Sigmoid colon (tissue), 7 donors: ENCODE data around the gene FSD1L. TPM values are rescaled to one million over a fixed set of nuclear protein-coding genes. Genes with fewer than 3 reads are reported as not detected.

Source experiments
- DNase-seq: peaks from one replicate; pipeline ENCODE4 v3.0.0-alpha.2; 2019
- H3K27ac ChIP-seq, 4 donors: fragments of 200-600 bp; sonication (generic); one replicate each; pipeline ENCODE4 v1.5.1; 2016 to 2019; ENCODE audit warnings: mild to moderate bottlenecking in 1 of 4
- H3K27me3 ChIP-seq, 3 donors: fragments of 200-600 bp; sonication (generic); one replicate each; pipeline ENCODE4 v1.5.1; 2019; ENCODE audit warnings: mild to moderate bottlenecking in 1 of 3
- H3K36me3 ChIP-seq, 4 donors: fragments of 200-600 bp; sonication (generic); one replicate each; pipeline ENCODE4 v1.5.1; 2016 to 2019
- H3K4me1 ChIP-seq, 4 donors: fragments of 200-600 bp; sonication (generic); one replicate each; pipeline ENCODE4 v1.5.1; 2017 to 2019
- H3K4me3 ChIP-seq, 4 donors: fragments of 200-600 bp; sonication (generic); one replicate each; pipeline ENCODE4 v1.5.1; 2017 to 2019; ENCODE audit warnings: mild to moderate bottlenecking in 2 of 4, moderate library complexity in 1 of 4
- H3K9me3 ChIP-seq, 4 donors: fragments of 200-600 bp in 3 of 4; sonication (generic) in 3 of 4; one replicate each; pipeline versions ENCODE4 v1.5.1 to v1.6.1; 2013 to 2019
- EP300 ChIP-seq, 4 donors: sonication (generic); formaldehyde crosslinking; IDR thresholded peaks; one replicate each; pipeline ENCODE4 v1.6.1; 2017; ENCODE audit warnings: antibody characterized with exemption in 4 of 4
- POLR2A ChIP-seq, 2 donors: fragments of 450-650 bp; IDR thresholded peaks; one replicate each; pipeline ENCODE4 v1.6.1; 2016; ENCODE audit warnings: antibody characterized with exemption in 2 of 2, mild to moderate bottlenecking in 2 of 2, moderate library complexity in 2 of 2
- POLR2AphosphoS5 ChIP-seq, 4 donors: sonication (generic); formaldehyde crosslinking; IDR thresholded peaks; one replicate each; pipeline ENCODE4 v1.6.1; 2017; ENCODE audit warnings: antibody characterized with exemption in 4 of 4
- whole genome bisulfite sequencing, 2 donors: extraction: QIAGEN DNeasy Blood & Tissue Kit; methylation state at CpG; one replicate each; pipeline ENCODE4 v1.1.7; 2013; 5-methylcytosine and 5-hydroxymethylcytosine counted together
- intact Hi-C: fragments of 100-400 bp; cut with DNase I; formaldehyde crosslinking; loops from one replicate; pipeline ENCODE4 v1.15.1; 2023
- polyA plus RNA-seq, 3 donors: library from polyadenylated mRNA; stranded (reverse); fragments of 200-250 nt; gene quantifications; one replicate each; pipeline ENCODE4 v1.2.3, GENCODE V29; 2013
- total RNA-seq, 4 donors: library from RNA; depleted of rRNA; stranded (reverse); fragments of >200 nt; gene quantifications; one replicate each; pipeline ENCODE4 v1.1.0, GENCODE V29; 2016
- TF ChIP-seq, protein P1 (sequence below), 4 experiments: fragments of 450-650 bp in 3 of 4; fragments of 200-600 bp in 1 of 4; IDR thresholded peaks; one replicate each; pipeline ENCODE4 v1.5.1; 2016 to 2019; ENCODE audit warnings: antibody characterized with exemption in 4 of 4, mild to moderate bottlenecking in 3 of 4, moderate library complexity in 2 of 4
- donor health status: healthy with polysubstance abuse.
- donor health status: Bipolar disorder and iron deficiency.
- donor health status: healthy.

The FSD1L gene
- total and polyA plus RNA-seq, 7 donors: 1.2 to 6.4 (median 3.9) TPM

DNA sequence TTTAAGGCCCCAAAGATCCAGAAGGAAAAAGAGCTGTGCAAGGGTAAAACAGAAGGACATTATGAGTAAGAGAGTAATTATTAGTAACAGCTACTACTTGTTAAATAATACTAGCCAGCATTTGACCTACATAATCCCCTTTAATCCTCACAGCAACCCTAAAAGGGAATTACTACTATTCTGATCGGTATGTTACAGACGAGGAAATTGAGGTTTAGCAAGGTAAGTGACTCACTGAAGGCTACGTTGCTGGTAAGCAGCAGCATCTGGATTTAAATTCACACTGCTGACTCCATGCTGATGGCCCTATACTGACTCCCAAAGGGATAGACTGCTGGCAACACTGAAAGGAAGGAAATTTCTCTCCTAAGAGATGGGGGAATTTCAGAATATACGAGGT is 3.7 kb upstream of the FSD1L start:
- Histone ChIP-seq H3K4me3 (no peak overlapping the region), H3K27ac (no peak overlapping the region)
- intact Hi-C loops: no loop called here

DNA sequence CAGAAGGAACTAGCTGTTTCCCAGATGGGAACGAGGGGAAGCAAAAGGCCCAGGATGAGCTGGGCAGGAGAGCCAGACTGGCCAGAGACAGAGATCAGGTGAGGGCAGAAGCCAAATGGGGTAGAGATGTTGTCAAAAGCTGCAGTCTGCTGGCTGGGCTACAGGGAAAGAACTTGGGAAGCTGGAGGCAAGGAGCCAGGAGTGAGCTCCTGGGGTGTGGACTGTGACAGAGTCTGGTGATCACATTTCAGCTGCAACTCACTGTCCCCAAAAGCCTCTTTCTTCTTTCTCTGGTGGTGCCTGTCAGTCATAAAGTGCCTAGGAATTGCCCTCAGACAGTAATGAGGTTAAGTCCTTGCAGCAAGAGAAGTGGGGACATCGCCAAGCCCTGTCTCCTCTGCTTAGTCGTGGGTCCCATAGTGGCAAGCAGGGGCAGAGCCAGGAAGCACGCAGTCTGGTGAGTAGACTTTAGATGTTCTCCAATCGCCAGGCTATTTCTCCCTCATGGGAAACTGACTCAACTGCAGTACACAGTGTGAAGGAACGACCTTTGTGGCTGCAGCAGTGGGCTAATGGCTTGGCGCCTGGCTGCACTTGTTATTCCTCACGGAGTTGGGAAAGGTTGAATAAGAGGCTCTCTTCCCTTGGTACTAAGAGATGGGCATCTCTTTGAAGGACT is 2.5 kb upstream of the FSD1L start:
- H3K4me3 ChIP-seq: no peak overlapping the region
- WGBS, 2 donors: 81 to 82% methylated on average over 8 of the region's 8 CpGs
- H3K27me3 ChIP-seq: no peaks in the 10 kb centered on the region
- intact Hi-C loops: no loop called here
- H3K27ac ChIP-seq: no peak overlapping the region
- DNase-seq: no peak
- no peaks in the 10 kb centered on the region for H3K36me3 ChIP-seq
- no peaks in the 10 kb centered on the region for H3K9me3 ChIP-seq
- peaks cover 0 to 16% (median 12%) of the 10 kb centered on the region in 4 donors for H3K4me1 ChIP-seq
- TF ChIP-seq POLR2AphosphoS5 (IDR thresholded peaks at IDR 0.05): no peak
- no peak for TF ChIP-seq POLR2A (IDR thresholded peaks at IDR 0.05)
- no peak for TF ChIP-seq EP300 (IDR thresholded peaks at IDR 0.05)
- TF ChIP-seq, protein P1, sequence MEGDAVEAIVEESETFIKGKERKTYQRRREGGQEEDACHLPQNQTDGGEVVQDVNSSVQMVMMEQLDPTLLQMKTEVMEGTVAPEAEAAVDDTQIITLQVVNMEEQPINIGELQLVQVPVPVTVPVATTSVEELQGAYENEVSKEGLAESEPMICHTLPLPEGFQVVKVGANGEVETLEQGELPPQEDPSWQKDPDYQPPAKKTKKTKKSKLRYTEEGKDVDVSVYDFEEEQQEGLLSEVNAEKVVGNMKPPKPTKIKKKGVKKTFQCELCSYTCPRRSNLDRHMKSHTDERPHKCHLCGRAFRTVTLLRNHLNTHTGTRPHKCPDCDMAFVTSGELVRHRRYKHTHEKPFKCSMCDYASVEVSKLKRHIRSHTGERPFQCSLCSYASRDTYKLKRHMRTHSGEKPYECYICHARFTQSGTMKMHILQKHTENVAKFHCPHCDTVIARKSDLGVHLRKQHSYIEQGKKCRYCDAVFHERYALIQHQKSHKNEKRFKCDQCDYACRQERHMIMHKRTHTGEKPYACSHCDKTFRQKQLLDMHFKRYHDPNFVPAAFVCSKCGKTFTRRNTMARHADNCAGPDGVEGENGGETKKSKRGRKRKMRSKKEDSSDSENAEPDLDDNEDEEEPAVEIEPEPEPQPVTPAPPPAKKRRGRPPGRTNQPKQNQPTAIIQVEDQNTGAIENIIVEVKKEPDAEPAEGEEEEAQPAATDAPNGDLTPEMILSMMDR (IDR thresholded peaks at IDR 0.05): no peak

More for the DNA sequence above, 3.7 kb upstream of the FSD1L start:
- Histone ChIP-seq H3K4me1 (peaks cover 0 to 7% (median 7%) of the 10 kb centered on the region in 4 donors), H3K36me3 (no peaks in the 10 kb centered on the region), H3K27me3 (no peaks in the 10 kb centered on the region), H3K9me3 (no peaks in the 10 kb centered on the region)
- TF ChIP-seq EP300 (IDR thresholded peaks at IDR 0.05) (no peak), POLR2AphosphoS5 (IDR thresholded peaks at IDR 0.05) (no peak), POLR2A (IDR thresholded peaks at IDR 0.05) (no peak)
- TF ChIP-seq, protein P1 (IDR thresholded peaks at IDR 0.05): no peak
- 74 to 75% methylated on average over 4 of the region's 4 CpGs for WGBS, 2 donors
- DNase-seq: no peak

DNA sequence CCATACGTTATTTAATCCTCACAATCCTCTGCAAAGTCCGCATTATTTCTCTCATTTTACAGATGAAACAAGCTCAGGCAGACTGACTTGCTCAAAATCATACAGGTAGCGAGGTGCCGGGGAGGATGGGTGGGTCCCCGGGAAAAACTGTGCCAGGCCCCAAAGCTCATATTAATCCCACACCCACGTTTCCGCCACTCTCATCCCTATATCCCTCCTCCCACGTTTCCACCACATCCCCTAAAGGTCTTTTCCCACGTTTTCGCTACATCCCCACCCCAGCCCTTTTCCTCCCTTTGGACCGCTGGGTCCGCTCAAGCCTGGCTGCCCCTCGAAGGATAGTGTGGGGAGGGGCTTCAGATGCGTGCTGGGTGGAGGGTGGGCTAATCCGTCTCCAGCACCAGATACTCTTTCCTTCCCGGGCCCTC is 434 bp upstream of the FSD1L start:
- WGBS, 2 donors: 28 to 34% methylated on average over 16 of the region's 16 CpGs
- intact Hi-C loops: no loop called here
- Histone ChIP-seq H3K36me3 (no peaks in the 10 kb centered on the region), H3K4me1 (peaks cover 0 to 23% (median 15%) of the 10 kb centered on the region in 4 donors), H3K27me3 (no peaks in the 10 kb centered on the region), H3K4me3 (peak overlapping the region; percentile 88 to 97 (median 92)), H3K27ac (peak overlapping the region; percentile 77 to 86 (median 82)), H3K9me3 (no peaks in the 10 kb centered on the region)
- TF ChIP-seq, protein P1 (IDR thresholded peaks at IDR 0.05): no peak
- TF ChIP-seq EP300 (IDR thresholded peaks at IDR 0.05): no peak
- TF ChIP-seq POLR2A (IDR thresholded peaks at IDR 0.05): no peak
- no peak for TF ChIP-seq POLR2AphosphoS5 (IDR thresholded peaks at IDR 0.05)
- no peak for DNase-seq

DNA sequence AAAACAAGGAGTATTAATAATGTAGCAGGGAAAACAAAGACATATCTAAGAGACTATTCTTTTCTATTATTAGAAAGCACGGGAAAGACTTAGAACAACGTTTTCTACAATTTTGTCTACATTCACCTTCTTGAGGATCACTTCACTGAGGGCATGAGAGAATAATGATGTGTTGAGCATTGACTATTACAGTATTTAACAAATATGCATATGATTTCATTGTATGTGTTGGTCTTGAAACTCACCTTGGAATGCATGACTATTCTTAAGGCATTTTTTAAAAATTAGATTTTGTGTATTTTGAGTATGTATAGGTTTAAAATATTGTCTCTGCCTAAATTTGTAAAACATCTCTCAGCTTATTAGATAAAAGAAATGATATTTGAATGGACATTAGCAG is 1.2 kb downstream of the FSD1L start:
- WGBS, 2 donors: 23 to 57% methylated on average over 2 of the region's 2 CpGs
- TF ChIP-seq EP300 (IDR thresholded peaks at IDR 0.05): no peak
- no peak for TF ChIP-seq POLR2A (IDR thresholded peaks at IDR 0.05)
- TF ChIP-seq, protein P1 (IDR thresholded peaks at IDR 0.05): no peak
- no peak for TF ChIP-seq POLR2AphosphoS5 (IDR thresholded peaks at IDR 0.05)

More for the DNA sequence above, 1.2 kb downstream of the FSD1L start:
- Histone ChIP-seq H3K4me1 (peaks cover 0 to 23% (median 15%) of the 10 kb centered on the region in 4 donors), H3K27me3 (no peaks in the 10 kb centered on the region), H3K27ac (peak overlapping the region in 1 of 4 donors; percentile 86), H3K36me3 (no peaks in the 10 kb centered on the region), H3K9me3 (no peaks in the 10 kb centered on the region), H3K4me3 (peak overlapping the region in 3 of 4 donors; percentile 88 to 97 (median 93))
- intact Hi-C loops: no loop called here
- DNase-seq: no peak
